ENCODE results near the gene SLC35A1.

DNA sequence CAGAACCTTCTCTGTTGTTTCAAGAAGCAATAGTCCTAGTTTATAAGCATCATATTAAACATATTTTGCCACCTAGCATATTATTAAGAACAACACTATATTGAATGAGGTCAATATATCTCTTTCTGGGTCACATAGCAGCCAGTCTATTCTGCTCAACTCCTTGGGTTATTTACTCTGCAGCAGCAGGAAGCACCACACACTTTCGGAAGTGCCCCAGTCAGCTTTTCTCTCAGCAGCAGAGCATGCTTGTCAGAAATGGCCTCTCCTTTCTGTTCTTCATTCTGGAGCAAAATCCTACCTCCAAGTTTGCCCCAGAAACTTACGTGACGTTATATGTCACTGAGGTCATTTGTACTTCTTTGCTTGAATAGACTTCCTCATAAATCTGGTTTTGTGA, 42.3 kb upstream of the SLC35A1 start:
- TF ChIP-seq REST (IDR thresholded peaks at IDR 0.05; ENCODE audit: borderline replicate concordance) (no peak), EZH2 (IDR thresholded peaks at IDR 0.05; ENCODE audit: borderline replicate concordance, insufficient read depth, low read length, poor library complexity, severe bottlenecking) (no peak)
- TF ChIP-seq, protein P1, sequence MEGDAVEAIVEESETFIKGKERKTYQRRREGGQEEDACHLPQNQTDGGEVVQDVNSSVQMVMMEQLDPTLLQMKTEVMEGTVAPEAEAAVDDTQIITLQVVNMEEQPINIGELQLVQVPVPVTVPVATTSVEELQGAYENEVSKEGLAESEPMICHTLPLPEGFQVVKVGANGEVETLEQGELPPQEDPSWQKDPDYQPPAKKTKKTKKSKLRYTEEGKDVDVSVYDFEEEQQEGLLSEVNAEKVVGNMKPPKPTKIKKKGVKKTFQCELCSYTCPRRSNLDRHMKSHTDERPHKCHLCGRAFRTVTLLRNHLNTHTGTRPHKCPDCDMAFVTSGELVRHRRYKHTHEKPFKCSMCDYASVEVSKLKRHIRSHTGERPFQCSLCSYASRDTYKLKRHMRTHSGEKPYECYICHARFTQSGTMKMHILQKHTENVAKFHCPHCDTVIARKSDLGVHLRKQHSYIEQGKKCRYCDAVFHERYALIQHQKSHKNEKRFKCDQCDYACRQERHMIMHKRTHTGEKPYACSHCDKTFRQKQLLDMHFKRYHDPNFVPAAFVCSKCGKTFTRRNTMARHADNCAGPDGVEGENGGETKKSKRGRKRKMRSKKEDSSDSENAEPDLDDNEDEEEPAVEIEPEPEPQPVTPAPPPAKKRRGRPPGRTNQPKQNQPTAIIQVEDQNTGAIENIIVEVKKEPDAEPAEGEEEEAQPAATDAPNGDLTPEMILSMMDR (IDR thresholded peaks at IDR 0.05; ENCODE audit: poor library complexity, severe bottlenecking) = no peak
